Osteoblast (primary cell): ENCODE data around the gene CPNE6. TPM values are rescaled to one million over a fixed set of nuclear protein-coding genes. Genes with fewer than 3 reads are reported as not detected.

Experiments
- DNase-seq: peaks from one replicate; pipeline ENCODE4 v3.0.0; 2011; ENCODE audit warnings: low spot score, mixed read lengths; ENCODE audit not compliant: insufficient read length; ENCODE audit errors: missing footprints
- H2AFZ ChIP-seq: 2 replicates; pipeline ENCODE4 v1.6.0; 2011; ENCODE audit warnings: mild to moderate bottlenecking, low read length
- H3K27ac ChIP-seq: 2 replicates; pipeline ENCODE4 v1.5.1; 2011; ENCODE audit warnings: mild to moderate bottlenecking, low read depth, low read length, moderate library complexity
- H3K27me3 ChIP-seq: 2 replicates; pipeline ENCODE4 v1.6.0; 2012; ENCODE audit warnings: mild to moderate bottlenecking, control low read depth, inconsistent platforms, low read length, moderate library complexity; ENCODE audit not compliant: insufficient read depth
- H3K36me3 ChIP-seq: 2 replicates; pipeline ENCODE4 v1.5.1; 2011; ENCODE audit warnings: mild to moderate bottlenecking, low read length, control low read depth, moderate library complexity; ENCODE audit not compliant: insufficient read depth
- H3K4me1 ChIP-seq: 2 replicates; pipeline ENCODE4 v1.5.1; 2011; ENCODE audit warnings: mild to moderate bottlenecking, low read length, control low read depth, moderate library complexity; ENCODE audit not compliant: insufficient read depth
- H3K4me2 ChIP-seq: 2 replicates; pipeline ENCODE4 v1.6.0; 2011; ENCODE audit warnings: mild to moderate bottlenecking, low read length; ENCODE audit not compliant: insufficient read depth
- H3K4me3 ChIP-seq: fragments of 200-600 bp; sonication (generic); 3 replicates; pipeline ENCODE4 v1.5.1; 2012; ENCODE audit warnings: mild to moderate bottlenecking, low read length, inconsistent platforms; ENCODE audit not compliant: insufficient read depth
- H3K79me2 ChIP-seq: 2 replicates; pipeline ENCODE4 v1.6.0; 2012; ENCODE audit warnings: mild to moderate bottlenecking, low read length, control low read depth, inconsistent platforms; ENCODE audit not compliant: insufficient read depth
- H3K9me3 ChIP-seq: 2 replicates; pipeline ENCODE4 v1.5.1; 2011; ENCODE audit warnings: low read depth, low read length, control low read depth
- H4K20me1 ChIP-seq: 2 replicates; pipeline ENCODE4 v1.6.0; 2012; ENCODE audit warnings: mild to moderate bottlenecking, low read length, control low read depth; ENCODE audit not compliant: insufficient read depth
- CTCF ChIP-seq: IDR thresholded peaks from 2 replicates; pipeline ENCODE4 v1.5.1; 2011; ENCODE audit warnings: mild to moderate bottlenecking, low read depth, low read length, moderate library complexity; ENCODE audit errors: extremely low read depth
- total RNA-seq: library from RNA; depleted of rRNA; stranded (reverse); fragments of >200 nt; gene quantifications from 2 replicates; pipeline ENCODE4 v1.2.3, GENCODE V29; 2012

The CPNE6 gene
- total RNA-seq, 1 donor = not detected

DNA sequence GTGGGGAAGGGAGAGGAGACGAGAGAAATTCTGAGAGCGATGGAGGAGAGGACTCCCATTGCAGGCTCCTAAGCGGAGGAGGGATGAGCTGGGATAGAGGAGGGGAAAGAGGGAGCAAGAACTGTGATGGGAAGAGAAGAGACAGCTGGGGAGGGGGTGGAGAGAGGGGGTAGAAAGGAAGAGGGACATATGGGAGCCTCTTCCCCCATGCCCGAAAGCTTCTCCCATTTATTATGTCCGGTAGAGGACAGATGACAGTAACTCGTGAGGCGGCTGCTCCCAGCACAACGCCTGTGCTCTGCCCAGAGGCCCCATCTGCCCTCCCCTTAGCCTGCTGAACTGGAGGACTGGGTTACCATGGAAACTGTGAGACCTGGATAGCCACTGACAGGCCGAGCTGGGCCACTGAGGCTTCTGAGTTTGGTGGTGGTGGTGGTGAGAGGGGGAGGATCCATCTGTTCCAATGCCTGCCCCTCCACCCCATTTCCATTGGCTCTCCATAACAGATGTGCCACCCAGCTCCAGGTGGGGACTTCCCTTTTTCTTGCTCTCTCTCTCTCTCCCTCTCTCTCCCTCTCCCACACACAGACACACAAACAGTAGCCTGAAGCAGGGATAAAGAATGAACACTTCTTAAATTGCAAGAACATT lies 8.3 kb downstream of the CPNE6 start:
- no peak for DNase-seq
- Histone ChIP-seq H3K4me1 (peaks cover 5% of the 10 kb centered on the region), H2AFZ (no peak overlapping the region), H3K4me2 (no peak overlapping the region), H4K20me1 (no peaks in the 10 kb centered on the region), H3K36me3 (no peaks in the 10 kb centered on the region), H3K9me3 (no peaks in the 10 kb centered on the region), H3K27ac (no peak overlapping the region), H3K27me3 (peaks cover 40% of the 10 kb centered on the region), H3K4me3 (no peak overlapping the region), H3K79me2 (no peaks in the 10 kb centered on the region)
- TF ChIP-seq CTCF = no peak

GRCh38 chr14:24080142-24080530 lies 8.8 kb downstream of the CPNE6 start:
- H3K36me3 ChIP-seq = no peaks in the 10 kb centered on the region
- no peak for DNase-seq
- H3K4me3 ChIP-seq = no peak overlapping the region
- no peaks in the 10 kb centered on the region for H4K20me1 ChIP-seq
- peaks cover 5% of the 10 kb centered on the region for H3K4me1 ChIP-seq
- H2AFZ ChIP-seq = no peak overlapping the region
- H3K9me3 ChIP-seq = no peaks in the 10 kb centered on the region
- no peak overlapping the region for H3K4me2 ChIP-seq
- no peak for TF ChIP-seq CTCF
- no peak overlapping the region for H3K27ac ChIP-seq
- peaks cover 40% of the 10 kb centered on the region for H3K27me3 ChIP-seq
- H3K79me2 ChIP-seq = no peaks in the 10 kb centered on the region

- H3K4me1 ChIP-seq = peaks cover 5% of the 10 kb centered on the region
- peaks cover 40% of the 10 kb centered on the region for H3K27me3 ChIP-seq
- no peak for TF ChIP-seq CTCF
- peak; percentile 93 for DNase-seq
- H3K36me3 ChIP-seq = no peaks in the 10 kb centered on the region
- H2AFZ ChIP-seq = peak overlapping the region; percentile 71
- peak overlapping the region; percentile 68 for H3K4me3 ChIP-seq
- no peaks in the 10 kb centered on the region for H4K20me1 ChIP-seq
- no peaks in the 10 kb centered on the region for H3K9me3 ChIP-seq
- no peaks in the 10 kb centered on the region for H3K79me2 ChIP-seq
- no peak overlapping the region for H3K27ac ChIP-seq
- peak overlapping the region; percentile 82 for H3K4me2 ChIP-seq
Measured at GRCh38 chr14:24080888-24081738, 9.8 kb downstream of the CPNE6 start.

DNA sequence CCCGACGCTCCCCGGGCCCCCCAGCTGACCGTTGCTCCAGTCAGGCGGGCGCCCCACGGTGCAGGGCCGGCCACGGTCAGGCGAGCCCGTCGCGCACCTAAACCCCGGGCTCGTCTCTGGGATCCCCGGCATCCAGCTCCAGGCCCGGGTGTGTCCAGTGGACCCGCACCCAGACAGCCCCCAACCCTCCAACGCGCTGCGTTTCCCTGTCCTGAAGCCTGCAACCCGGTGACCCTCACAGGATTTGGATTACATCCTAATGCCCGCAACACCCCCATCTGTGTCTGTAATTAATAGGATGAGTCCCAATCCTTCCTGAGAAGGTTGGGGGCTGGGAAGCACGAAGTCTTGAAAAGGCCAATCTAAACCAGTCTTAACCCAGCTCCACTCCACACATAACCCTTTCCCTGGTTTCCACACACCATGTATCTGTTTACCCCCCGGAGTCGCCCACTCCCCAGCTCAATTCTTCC lies 10.4 kb downstream of the CPNE6 start:
- Histone ChIP-seq H3K27me3 (peaks cover 40% of the 10 kb centered on the region), H3K27ac (no peak overlapping the region), H3K79me2 (no peaks in the 10 kb centered on the region), H3K4me3 (peak overlapping the region; percentile 68), H3K9me3 (no peaks in the 10 kb centered on the region), H4K20me1 (no peaks in the 10 kb centered on the region), H3K36me3 (no peaks in the 10 kb centered on the region), H3K4me1 (peaks cover 5% of the 10 kb centered on the region), H2AFZ (no peak overlapping the region), H3K4me2 (peak overlapping the region; percentile 82)
- DNase-seq = peak; percentile 62
- TF ChIP-seq CTCF = no peak
